ENCODE results near the gene DALRD3. TPM values are rescaled to one million over a fixed set of nuclear protein-coding genes. Genes with fewer than 3 reads are reported as not detected.

The DALRD3 gene
- total and polyA plus RNA-seq, 2 donors from 2014 or later, result 41.6 to 46.8 TPM

DNA sequence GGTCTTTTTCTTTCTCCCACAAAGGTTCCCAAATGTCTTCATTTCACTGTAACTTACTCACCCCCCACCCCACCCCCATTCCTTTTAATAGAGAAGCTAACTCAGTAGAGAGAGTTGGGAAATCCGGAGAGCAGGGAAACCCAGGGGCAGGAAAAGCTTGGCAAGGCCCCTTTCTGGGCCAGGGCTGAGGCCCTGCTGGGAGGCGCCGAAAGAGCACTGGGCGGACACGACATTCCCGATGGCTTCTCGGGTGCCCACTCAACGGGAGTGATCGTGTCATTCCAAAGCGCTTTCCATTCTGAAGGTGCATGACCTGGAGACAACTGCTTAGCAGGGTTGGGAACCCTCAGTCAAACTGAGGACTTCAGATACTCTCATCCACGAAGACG is 1.6 kb upstream of the DALRD3 start:
- intact Hi-C loops (cut with DNase I), result no loop called here
- Histone ChIP-seq H3K9me3 (ENCODE audit: control insufficient read depth in 2 of 3, insufficient read depth in 1 of 3, low read length in 3 of 3) (no peaks in the 10 kb centered on the region), H3K27ac (ENCODE audit: low read depth in 2 of 2, low read length in 2 of 2) (peak overlapping the region in 1 of 2 donors; percentile 99), H3K9ac (ENCODE audit: low read length in 3 of 3) (peak overlapping the region in 1 of 3 donors; percentile 100), H3K27me3 (ENCODE audit: control insufficient read depth, insufficient read depth, low read length) (no peaks in the 10 kb centered on the region), H3K4me1 (ENCODE audit: control insufficient read depth in 2 of 3, insufficient read depth in 2 of 3, low read depth in 1 of 3, low read length in 3 of 3) (peaks cover 0 to 29% (median 7%) of the 10 kb centered on the region in 3 donors), H3K4me3 (ENCODE audit: low read length in 3 of 3) (peak overlapping the region; percentile 77 to 97 (median 90)), H3K36me3 (ENCODE audit: control insufficient read depth in 2 of 3, insufficient read depth in 3 of 3, low read length in 3 of 3) (peaks cover 5 to 26% (median 22%) of the 10 kb centered on the region in 3 donors)
- FAIRE-seq (no peak), DNase-seq (peak in 1 of 5 donors; percentile 48)
- TF ChIP-seq, protein P1, sequence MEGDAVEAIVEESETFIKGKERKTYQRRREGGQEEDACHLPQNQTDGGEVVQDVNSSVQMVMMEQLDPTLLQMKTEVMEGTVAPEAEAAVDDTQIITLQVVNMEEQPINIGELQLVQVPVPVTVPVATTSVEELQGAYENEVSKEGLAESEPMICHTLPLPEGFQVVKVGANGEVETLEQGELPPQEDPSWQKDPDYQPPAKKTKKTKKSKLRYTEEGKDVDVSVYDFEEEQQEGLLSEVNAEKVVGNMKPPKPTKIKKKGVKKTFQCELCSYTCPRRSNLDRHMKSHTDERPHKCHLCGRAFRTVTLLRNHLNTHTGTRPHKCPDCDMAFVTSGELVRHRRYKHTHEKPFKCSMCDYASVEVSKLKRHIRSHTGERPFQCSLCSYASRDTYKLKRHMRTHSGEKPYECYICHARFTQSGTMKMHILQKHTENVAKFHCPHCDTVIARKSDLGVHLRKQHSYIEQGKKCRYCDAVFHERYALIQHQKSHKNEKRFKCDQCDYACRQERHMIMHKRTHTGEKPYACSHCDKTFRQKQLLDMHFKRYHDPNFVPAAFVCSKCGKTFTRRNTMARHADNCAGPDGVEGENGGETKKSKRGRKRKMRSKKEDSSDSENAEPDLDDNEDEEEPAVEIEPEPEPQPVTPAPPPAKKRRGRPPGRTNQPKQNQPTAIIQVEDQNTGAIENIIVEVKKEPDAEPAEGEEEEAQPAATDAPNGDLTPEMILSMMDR (IDR thresholded peaks at IDR 0.05; ENCODE audit: borderline replicate concordance, extremely low read depth, insufficient read depth), result no peak

- Histone ChIP-seq H3K36me3 (ENCODE audit: control insufficient read depth in 2 of 3, insufficient read depth in 3 of 3, low read length in 3 of 3) (peaks cover 2 to 20% (median 17%) of the 10 kb centered on the region in 3 donors), H3K4me3 (ENCODE audit: low read length in 3 of 3) (peak overlapping the region; percentile 68 to 81 (median 78)), H3K9me3 (ENCODE audit: control insufficient read depth in 2 of 3, insufficient read depth in 1 of 3, low read length in 3 of 3) (no peaks in the 10 kb centered on the region), H3K27me3 (ENCODE audit: control insufficient read depth, insufficient read depth, low read length) (no peaks in the 10 kb centered on the region), H3K9ac (ENCODE audit: low read length in 3 of 3) (peak overlapping the region; percentile 44 to 64 (median 63)), H3K4me1 (ENCODE audit: control insufficient read depth in 2 of 3, insufficient read depth in 2 of 3, low read depth in 1 of 3, low read length in 3 of 3) (peaks cover 0 to 29% (median 7%) of the 10 kb centered on the region in 3 donors), H3K27ac (ENCODE audit: low read depth in 2 of 2, low read length in 2 of 2) (peak overlapping the region; percentile 57 to 63)
- no peak for FAIRE-seq
- intact Hi-C loops (cut with DNase I), result no loop called here
- TF ChIP-seq, protein P1 (IDR thresholded peaks at IDR 0.05; ENCODE audit: borderline replicate concordance, extremely low read depth, insufficient read depth), result no peak
- DNase-seq, result no peak
These were observed 277 bp upstream of the DALRD3 start for GRCh38 chr3:49018707-49019006.

GRCh38 chr3:49017229-49017970 is 980 bp downstream of the DALRD3 start:
- H3K9ac ChIP-seq (ENCODE audit: low read length in 3 of 3), result peak overlapping the region in 1 of 3 donors; percentile 63
- TF ChIP-seq, protein P1 (IDR thresholded peaks at IDR 0.05; ENCODE audit: borderline replicate concordance, extremely low read depth, insufficient read depth), result no peak
- FAIRE-seq (no peak), DNase-seq (peak in 2 of 5 donors; percentile 30 to 63)
- H3K4me1 ChIP-seq (ENCODE audit: control insufficient read depth in 2 of 3, insufficient read depth in 2 of 3, low read depth in 1 of 3, low read length in 3 of 3), result peaks cover 0 to 20% (median 7%) of the 10 kb centered on the region in 3 donors
- peak overlapping the region; percentile 44 to 81 (median 78) for H3K4me3 ChIP-seq (ENCODE audit: low read length in 3 of 3)
- no peaks in the 10 kb centered on the region for H3K9me3 ChIP-seq (ENCODE audit: control insufficient read depth in 2 of 3, insufficient read depth in 1 of 3, low read length in 3 of 3)
- peaks cover 0 to 27% (median 20%) of the 10 kb centered on the region in 3 donors for H3K36me3 ChIP-seq (ENCODE audit: control insufficient read depth in 2 of 3, insufficient read depth in 3 of 3, low read length in 3 of 3)
- H3K27me3 ChIP-seq (ENCODE audit: control insufficient read depth, insufficient read depth, low read length), result no peaks in the 10 kb centered on the region
- intact Hi-C loops (cut with DNase I), result no loop called here
- H3K27ac ChIP-seq (ENCODE audit: low read depth in 2 of 2, low read length in 2 of 2), result peak overlapping the region in 1 of 2 donors; percentile 57
